HUES6 (cell line): Measurements from ENCODE around the gene GPATCH2L.

Experiments
- H3K27ac ChIP-seq: 2 replicates; pipeline ENCODE4 v1.7.0; 2013; ENCODE audit warnings: low read depth, mild to moderate bottlenecking, low read length, inconsistent platforms
- H3K27me3 ChIP-seq: 2 replicates; pipeline ENCODE4 v1.6.1; 2013; ENCODE audit warnings: low read length; ENCODE audit not compliant: control insufficient read depth, insufficient read depth
- H3K36me3 ChIP-seq: 2 replicates; pipeline ENCODE4 v1.6.1; 2013; ENCODE audit warnings: low read length; ENCODE audit not compliant: control insufficient read depth, insufficient read depth
- H3K4me1 ChIP-seq: 2 replicates; pipeline ENCODE4 v1.6.1; 2013; ENCODE audit warnings: low read length; ENCODE audit not compliant: control insufficient read depth, insufficient read depth
- H3K4me3 ChIP-seq: 2 replicates; pipeline ENCODE4 v1.5.1; 2013; ENCODE audit warnings: low read depth, low read length
- H3K9ac ChIP-seq: one replicate; pipeline ENCODE4 v1.6.1; 2013; ENCODE audit warnings: mild to moderate bottlenecking, low read length
- H3K9me3 ChIP-seq: 2 replicates; pipeline ENCODE4 v1.6.1; 2013; ENCODE audit warnings: low read depth, low read length; ENCODE audit not compliant: control insufficient read depth, insufficient read depth

Gene GPATCH2L

GRCh38 chr14:76169776-76170175, 18.1 kb downstream of the GPATCH2L start:
- Histone ChIP-seq H3K36me3 (peaks cover 75% of the 10 kb centered on the region), H3K27ac (no peak overlapping the region), H3K9me3 (no peaks in the 10 kb centered on the region), H3K27me3 (no peaks in the 10 kb centered on the region), H3K4me1 (no peaks in the 10 kb centered on the region), H3K9ac (no peak overlapping the region), H3K4me3 (no peak overlapping the region)

DNA sequence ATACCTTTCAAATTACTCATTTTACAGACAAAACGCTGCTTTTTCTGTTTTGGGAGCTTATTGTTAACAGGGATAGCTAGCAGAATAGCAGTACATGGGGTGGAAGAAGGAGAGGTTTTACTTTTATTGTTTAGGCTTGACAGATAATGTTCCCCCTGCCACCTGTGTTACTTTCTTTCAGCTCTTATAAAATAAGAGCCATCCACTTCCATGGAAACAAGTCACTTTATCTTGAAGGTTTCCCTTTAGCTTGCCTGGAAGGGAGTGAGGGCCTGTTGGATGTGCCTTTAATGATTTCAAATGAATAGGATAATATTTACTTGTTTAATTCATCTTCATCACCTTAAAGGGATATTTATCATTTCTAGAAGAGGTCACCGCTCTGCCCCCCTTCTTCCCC, 23.3 kb downstream of the GPATCH2L start:
- Histone ChIP-seq H3K36me3 (peaks cover 87% of the 10 kb centered on the region), H3K9me3 (no peaks in the 10 kb centered on the region)

GRCh38 chr14:76175942-76176341, 24.2 kb downstream of the GPATCH2L start:
- H3K9me3 ChIP-seq: no peaks in the 10 kb centered on the region

More for the DNA sequence above, 23.3 kb downstream of the GPATCH2L start:
- no peak overlapping the region for H3K27ac ChIP-seq
- H3K4me3 ChIP-seq: no peak overlapping the region
- no peaks in the 10 kb centered on the region for H3K27me3 ChIP-seq
- H3K4me1 ChIP-seq: no peaks in the 10 kb centered on the region
- H3K9ac ChIP-seq: no peak overlapping the region

DNA sequence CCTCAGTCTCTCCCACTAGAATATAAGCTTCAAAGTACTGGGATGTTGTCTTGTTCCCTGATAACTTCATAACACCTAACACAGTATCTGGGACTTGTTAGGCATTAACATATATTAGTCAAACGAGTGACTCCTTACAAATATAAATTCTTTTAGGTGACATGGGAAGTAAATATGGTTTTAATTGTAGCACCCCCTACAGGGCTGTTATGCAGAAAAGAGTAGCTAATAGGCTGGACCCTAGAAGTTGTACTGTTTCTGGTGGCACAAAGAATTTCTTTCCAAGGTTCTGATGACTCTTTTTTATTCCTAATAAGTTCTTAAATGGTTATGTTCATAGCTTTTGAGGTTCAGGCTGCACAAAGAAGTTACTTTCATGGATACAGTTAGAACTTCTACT, 29.8 kb downstream of the GPATCH2L start:
- H3K9me3 ChIP-seq: no peaks in the 10 kb centered on the region

More at GRCh38 chr14:76175942-76176341, 24.2 kb downstream of the GPATCH2L start:
- Histone ChIP-seq H3K9ac (no peak overlapping the region), H3K4me1 (no peaks in the 10 kb centered on the region), H3K4me3 (no peak overlapping the region), H3K27me3 (no peaks in the 10 kb centered on the region), H3K27ac (no peak overlapping the region), H3K36me3 (peaks cover 87% of the 10 kb centered on the region)

DNA sequence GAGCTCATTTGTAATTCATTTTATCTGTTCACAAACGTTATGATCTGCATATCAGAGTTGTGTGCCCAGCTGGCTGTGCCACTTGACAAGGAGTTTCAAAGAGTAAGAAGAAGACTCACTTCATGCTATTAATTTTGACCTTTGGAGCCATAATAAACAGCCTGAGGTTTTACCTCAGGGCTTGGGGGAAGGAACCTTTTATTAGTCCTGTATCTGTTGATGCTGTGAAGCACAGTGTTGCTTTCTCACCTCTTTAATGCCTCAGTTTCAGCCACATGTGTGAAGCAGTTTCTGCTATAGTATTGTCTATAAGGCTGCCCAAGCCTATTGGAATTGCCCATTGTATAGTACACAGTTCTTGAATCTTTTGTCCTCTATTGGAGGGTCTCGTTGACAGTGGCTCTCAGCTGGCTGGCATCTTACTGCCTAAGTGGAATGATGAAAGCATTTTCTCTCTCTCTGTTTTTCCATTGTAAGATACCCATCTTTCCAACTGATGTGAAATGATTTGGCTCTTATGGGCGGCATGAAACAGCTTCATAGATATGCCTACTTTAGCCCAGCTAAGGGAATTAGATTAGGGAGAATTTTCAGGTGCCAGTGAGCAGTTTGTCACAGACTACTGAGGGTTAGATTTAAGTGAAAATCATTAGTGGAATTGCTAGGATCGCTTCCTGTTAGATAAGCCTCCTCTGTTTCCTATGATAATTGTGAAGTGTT, 34.7 kb downstream of the GPATCH2L start:
- no peaks in the 10 kb centered on the region for H3K27me3 ChIP-seq
- H3K36me3 ChIP-seq: peaks cover 62% of the 10 kb centered on the region
- H3K9me3 ChIP-seq: no peaks in the 10 kb centered on the region
- no peak overlapping the region for H3K4me3 ChIP-seq
- no peaks in the 10 kb centered on the region for H3K4me1 ChIP-seq
- H3K9ac ChIP-seq: no peak overlapping the region
- no peak overlapping the region for H3K27ac ChIP-seq

More for the DNA sequence above, 29.8 kb downstream of the GPATCH2L start:
- H3K36me3 ChIP-seq: peaks cover 82% of the 10 kb centered on the region
- H3K9ac ChIP-seq: no peak overlapping the region
- H3K4me3 ChIP-seq: no peak overlapping the region
- H3K27me3 ChIP-seq: no peaks in the 10 kb centered on the region
- H3K4me1 ChIP-seq: no peaks in the 10 kb centered on the region
- H3K27ac ChIP-seq: no peak overlapping the region

GRCh38 chr14:76191297-76191696, 39.6 kb downstream of the GPATCH2L start:
- no peak overlapping the region for H3K9ac ChIP-seq
- H3K27me3 ChIP-seq: no peaks in the 10 kb centered on the region
- H3K4me3 ChIP-seq: no peak overlapping the region
- H3K27ac ChIP-seq: no peak overlapping the region
- H3K36me3 ChIP-seq: peaks cover 70% of the 10 kb centered on the region
- H3K9me3 ChIP-seq: no peaks in the 10 kb centered on the region
- no peaks in the 10 kb centered on the region for H3K4me1 ChIP-seq

DNA sequence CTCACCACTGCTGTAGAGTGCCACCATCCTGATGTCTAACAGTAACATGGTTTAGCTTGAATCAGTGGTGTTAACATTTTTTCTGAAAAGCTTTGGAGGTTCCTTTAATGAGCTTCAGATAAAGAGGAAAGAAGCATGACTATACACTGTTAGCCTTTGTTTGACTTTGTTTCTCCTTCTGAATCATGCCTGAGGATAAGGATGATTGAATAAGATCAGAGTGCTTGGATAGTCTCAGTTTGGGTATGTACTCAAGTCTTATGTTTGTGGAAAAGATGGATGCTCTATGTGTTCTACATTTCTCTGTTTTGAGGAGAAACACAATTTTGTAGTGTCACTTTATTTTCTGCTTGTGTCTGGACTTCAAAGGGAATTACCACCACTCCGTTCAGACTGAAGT, 42.0 kb downstream of the GPATCH2L start:
- H3K27ac ChIP-seq: no peak overlapping the region
- peaks cover 80% of the 10 kb centered on the region for H3K36me3 ChIP-seq
- H3K9me3 ChIP-seq: no peaks in the 10 kb centered on the region
- no peak overlapping the region for H3K4me3 ChIP-seq
- no peak overlapping the region for H3K9ac ChIP-seq
- H3K4me1 ChIP-seq: no peaks in the 10 kb centered on the region
- no peaks in the 10 kb centered on the region for H3K27me3 ChIP-seq

DNA sequence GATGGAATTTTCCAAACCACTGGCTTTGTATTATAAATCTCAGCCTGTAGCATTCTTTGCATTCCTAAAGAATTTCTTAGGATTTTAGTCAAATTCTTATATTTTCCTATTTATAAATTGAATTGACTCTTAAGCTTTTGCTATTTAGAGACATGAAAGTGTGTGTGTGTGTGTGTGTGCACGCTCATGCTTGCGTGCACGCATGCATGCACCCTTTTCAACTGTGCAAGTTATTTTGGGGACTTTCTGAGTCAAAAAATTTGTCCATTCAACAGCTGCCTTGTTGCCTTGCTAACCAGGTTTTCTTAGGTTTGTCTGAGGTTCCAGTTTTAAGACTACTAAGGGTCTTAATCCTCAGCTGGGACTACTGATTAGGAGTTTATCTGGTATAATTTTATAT, 42.6 kb downstream of the GPATCH2L start:
- no peak overlapping the region for H3K4me3 ChIP-seq
- H3K36me3 ChIP-seq: peaks cover 85% of the 10 kb centered on the region
- no peaks in the 10 kb centered on the region for H3K9me3 ChIP-seq
- H3K27ac ChIP-seq: no peak overlapping the region
- no peak overlapping the region for H3K9ac ChIP-seq
- no peaks in the 10 kb centered on the region for H3K4me1 ChIP-seq
- no peaks in the 10 kb centered on the region for H3K27me3 ChIP-seq

GRCh38 chr14:76195003-76195402, 43.3 kb downstream of the GPATCH2L start:
- Histone ChIP-seq H3K36me3 (peaks cover 89% of the 10 kb centered on the region), H3K9ac (no peak overlapping the region), H3K27ac (no peak overlapping the region), H3K27me3 (no peaks in the 10 kb centered on the region), H3K4me1 (no peaks in the 10 kb centered on the region), H3K9me3 (no peaks in the 10 kb centered on the region), H3K4me3 (no peak overlapping the region)

DNA sequence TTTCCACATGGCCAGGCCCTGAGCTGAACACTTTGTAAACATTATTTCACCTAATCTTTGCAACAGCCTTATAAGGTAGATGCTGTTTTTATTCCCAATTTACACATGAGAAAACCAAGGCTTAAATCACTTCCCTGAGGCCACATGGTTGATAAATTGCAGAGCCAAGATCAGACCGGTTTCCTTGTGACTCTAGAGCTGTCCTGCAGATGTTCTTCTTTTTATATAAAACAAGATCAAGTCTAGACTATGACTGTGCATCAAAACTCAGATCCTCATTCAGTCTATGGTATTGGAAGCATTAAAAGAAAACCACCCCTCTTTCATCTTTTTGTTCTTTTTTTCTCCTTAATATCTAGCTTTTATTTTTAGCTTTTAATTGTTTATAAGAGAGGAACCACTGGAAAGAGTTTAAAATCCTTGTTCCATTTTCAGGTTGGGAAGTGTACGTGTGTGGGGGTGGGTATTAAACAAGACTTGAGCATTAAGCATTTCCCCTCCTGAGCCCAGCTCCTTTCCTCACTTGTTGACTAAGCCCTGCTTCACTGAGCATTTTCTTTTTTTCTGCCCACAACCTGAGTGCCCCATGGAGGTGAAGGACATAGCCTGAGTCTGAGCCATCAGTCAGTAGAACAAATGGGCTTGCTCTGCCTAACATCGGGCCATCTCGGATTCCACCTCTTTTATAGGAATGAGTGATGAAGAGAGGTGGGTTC, 45.4 kb downstream of the GPATCH2L start:
- H3K27ac ChIP-seq: no peak overlapping the region
- H3K4me1 ChIP-seq: no peaks in the 10 kb centered on the region
- no peaks in the 10 kb centered on the region for H3K27me3 ChIP-seq
- H3K9me3 ChIP-seq: no peaks in the 10 kb centered on the region
- H3K36me3 ChIP-seq: peaks cover 96% of the 10 kb centered on the region
- H3K4me3 ChIP-seq: no peak overlapping the region
- H3K9ac ChIP-seq: no peak overlapping the region

- H3K36me3 ChIP-seq: peaks cover 63% of the 10 kb centered on the region
- no peak overlapping the region for H3K9ac ChIP-seq
- no peak overlapping the region for H3K4me3 ChIP-seq
- H3K9me3 ChIP-seq: no peaks in the 10 kb centered on the region
- no peaks in the 10 kb centered on the region for H3K4me1 ChIP-seq
- H3K27me3 ChIP-seq: no peaks in the 10 kb centered on the region
- no peak overlapping the region for H3K27ac ChIP-seq
Observed at GRCh38 chr14:76201162-76201561, 49.4 kb downstream of the GPATCH2L start.
